ENCODE results near the gene CH25H.

DNA sequence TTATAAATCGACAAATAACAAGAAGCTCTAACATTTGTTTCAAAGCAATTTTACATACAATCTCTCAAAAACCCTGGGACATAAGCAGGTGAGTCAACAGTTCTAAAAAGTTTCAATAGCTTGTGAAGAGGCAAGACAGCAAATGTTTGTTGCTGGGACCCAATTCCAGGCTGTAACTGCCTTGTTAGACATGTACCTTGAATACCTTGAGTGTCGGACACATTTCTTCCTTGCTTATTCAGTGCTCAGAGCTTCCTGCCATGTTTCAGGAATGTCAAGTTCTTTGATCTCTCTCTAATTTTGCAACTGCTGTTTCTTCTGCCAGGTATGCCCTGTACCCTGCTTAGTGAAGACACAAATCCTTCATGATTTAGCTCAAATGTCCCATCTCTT is 5.1 kb downstream of the CH25H start:
- TF ChIP-seq, protein P1, sequence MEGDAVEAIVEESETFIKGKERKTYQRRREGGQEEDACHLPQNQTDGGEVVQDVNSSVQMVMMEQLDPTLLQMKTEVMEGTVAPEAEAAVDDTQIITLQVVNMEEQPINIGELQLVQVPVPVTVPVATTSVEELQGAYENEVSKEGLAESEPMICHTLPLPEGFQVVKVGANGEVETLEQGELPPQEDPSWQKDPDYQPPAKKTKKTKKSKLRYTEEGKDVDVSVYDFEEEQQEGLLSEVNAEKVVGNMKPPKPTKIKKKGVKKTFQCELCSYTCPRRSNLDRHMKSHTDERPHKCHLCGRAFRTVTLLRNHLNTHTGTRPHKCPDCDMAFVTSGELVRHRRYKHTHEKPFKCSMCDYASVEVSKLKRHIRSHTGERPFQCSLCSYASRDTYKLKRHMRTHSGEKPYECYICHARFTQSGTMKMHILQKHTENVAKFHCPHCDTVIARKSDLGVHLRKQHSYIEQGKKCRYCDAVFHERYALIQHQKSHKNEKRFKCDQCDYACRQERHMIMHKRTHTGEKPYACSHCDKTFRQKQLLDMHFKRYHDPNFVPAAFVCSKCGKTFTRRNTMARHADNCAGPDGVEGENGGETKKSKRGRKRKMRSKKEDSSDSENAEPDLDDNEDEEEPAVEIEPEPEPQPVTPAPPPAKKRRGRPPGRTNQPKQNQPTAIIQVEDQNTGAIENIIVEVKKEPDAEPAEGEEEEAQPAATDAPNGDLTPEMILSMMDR (IDR thresholded peaks at IDR 0.05; ENCODE audit: low read depth, low read length): no peak
- no peak for TF ChIP-seq POLR2A (IDR thresholded peaks at IDR 0.05; ENCODE audit: extremely low read depth, insufficient read length)
